Osteoblast (primary cell): Measurements from ENCODE around the gene COL5A3. TPM values are rescaled to one million over a fixed set of nuclear protein-coding genes. Genes with fewer than 3 reads are reported as not detected.
"Not testable (repeated sequence)": the region's sequence is repeated elsewhere in the genome, so short reads cannot be mapped to it uniquely, and the experiment has no call there.

Source experiments
- DNase-seq: peaks from one replicate; pipeline ENCODE4 v3.0.0; 2011; ENCODE audit warnings: low spot score, mixed read lengths; ENCODE audit not compliant: insufficient read length; ENCODE audit errors: missing footprints
- H2AFZ ChIP-seq: 2 replicates; pipeline ENCODE4 v1.6.0; 2011; ENCODE audit warnings: mild to moderate bottlenecking, low read length
- H3K27ac ChIP-seq: 2 replicates; pipeline ENCODE4 v1.5.1; 2011; ENCODE audit warnings: mild to moderate bottlenecking, low read depth, low read length, moderate library complexity
- H3K27me3 ChIP-seq: 2 replicates; pipeline ENCODE4 v1.6.0; 2012; ENCODE audit warnings: mild to moderate bottlenecking, control low read depth, inconsistent platforms, low read length, moderate library complexity; ENCODE audit not compliant: insufficient read depth
- H3K36me3 ChIP-seq: 2 replicates; pipeline ENCODE4 v1.5.1; 2011; ENCODE audit warnings: mild to moderate bottlenecking, low read length, control low read depth, moderate library complexity; ENCODE audit not compliant: insufficient read depth
- H3K4me1 ChIP-seq: 2 replicates; pipeline ENCODE4 v1.5.1; 2011; ENCODE audit warnings: mild to moderate bottlenecking, low read length, control low read depth, moderate library complexity; ENCODE audit not compliant: insufficient read depth
- H3K4me2 ChIP-seq: 2 replicates; pipeline ENCODE4 v1.6.0; 2011; ENCODE audit warnings: mild to moderate bottlenecking, low read length; ENCODE audit not compliant: insufficient read depth
- H3K4me3 ChIP-seq: fragments of 200-600 bp; sonication (generic); 3 replicates; pipeline ENCODE4 v1.5.1; 2012; ENCODE audit warnings: mild to moderate bottlenecking, low read length, inconsistent platforms; ENCODE audit not compliant: insufficient read depth
- H3K79me2 ChIP-seq: 2 replicates; pipeline ENCODE4 v1.6.0; 2012; ENCODE audit warnings: mild to moderate bottlenecking, low read length, control low read depth, inconsistent platforms; ENCODE audit not compliant: insufficient read depth
- H3K9me3 ChIP-seq: 2 replicates; pipeline ENCODE4 v1.5.1; 2011; ENCODE audit warnings: low read depth, low read length, control low read depth
- H4K20me1 ChIP-seq: 2 replicates; pipeline ENCODE4 v1.6.0; 2012; ENCODE audit warnings: mild to moderate bottlenecking, low read length, control low read depth; ENCODE audit not compliant: insufficient read depth
- CTCF ChIP-seq: IDR thresholded peaks from 2 replicates; pipeline ENCODE4 v1.5.1; 2011; ENCODE audit warnings: mild to moderate bottlenecking, low read depth, low read length, moderate library complexity; ENCODE audit errors: extremely low read depth
- total RNA-seq: library from RNA; depleted of rRNA; stranded (reverse); fragments of >200 nt; gene quantifications from 2 replicates; pipeline ENCODE4 v1.2.3, GENCODE V29; 2012

Gene COL5A3
- total RNA-seq, 1 donor = 14.8 TPM

- no peak overlapping the region for H3K4me3 ChIP-seq
- H4K20me1 ChIP-seq = no peaks in the 10 kb centered on the region
- no peak overlapping the region for H3K4me2 ChIP-seq
- H3K79me2 ChIP-seq = no peaks in the 10 kb centered on the region
- H3K4me1 ChIP-seq = peaks cover 10% of the 10 kb centered on the region
- TF ChIP-seq CTCF = peak; percentile 90
- H2AFZ ChIP-seq = no peak overlapping the region
- no peaks in the 10 kb centered on the region for H3K9me3 ChIP-seq
- H3K36me3 ChIP-seq = no peaks in the 10 kb centered on the region
- peak overlapping the region; percentile 70 for H3K27ac ChIP-seq
- H3K27me3 ChIP-seq = peaks cover 42% of the 10 kb centered on the region
- DNase-seq = peak; percentile 98
These were observed 76.0 kb downstream of the COL5A3 start for GRCh38 chr19:9934132-9934950.

GRCh38 chr19:9932835-9933234, 77.5 kb downstream of the COL5A3 start:
- H3K4me2 ChIP-seq = no peak overlapping the region
- peak; percentile 57 for DNase-seq
- no peaks in the 10 kb centered on the region for H3K36me3 ChIP-seq

GRCh38 chr19:9931629-9932028, 78.7 kb downstream of the COL5A3 start:
- TF ChIP-seq CTCF = no peak
- no peak overlapping the region for H3K4me2 ChIP-seq
- no peak overlapping the region for H3K27ac ChIP-seq
- H3K4me3 ChIP-seq = no peak overlapping the region
- peaks cover 10% of the 10 kb centered on the region for H3K4me1 ChIP-seq
- peaks cover 30% of the 10 kb centered on the region for H3K27me3 ChIP-seq
- no peaks in the 10 kb centered on the region for H3K9me3 ChIP-seq
- H4K20me1 ChIP-seq = no peaks in the 10 kb centered on the region
- no peaks in the 10 kb centered on the region for H3K36me3 ChIP-seq
- H3K79me2 ChIP-seq = no peaks in the 10 kb centered on the region
- no peak for DNase-seq
- H2AFZ ChIP-seq = no peak overlapping the region

More at GRCh38 chr19:9932835-9933234, 77.5 kb downstream of the COL5A3 start:
- H2AFZ ChIP-seq = no peak overlapping the region
- no peak overlapping the region for H3K27ac ChIP-seq
- no peak for TF ChIP-seq CTCF
- peaks cover 10% of the 10 kb centered on the region for H3K4me1 ChIP-seq
- no peak overlapping the region for H3K4me3 ChIP-seq
- H4K20me1 ChIP-seq = no peaks in the 10 kb centered on the region
- H3K9me3 ChIP-seq = no peaks in the 10 kb centered on the region
- H3K27me3 ChIP-seq = peaks cover 35% of the 10 kb centered on the region
- H3K79me2 ChIP-seq = no peaks in the 10 kb centered on the region

GRCh38 chr19:9923440-9923839, 86.9 kb downstream of the COL5A3 start:
- H3K9me3 ChIP-seq = no peaks in the 10 kb centered on the region
- TF ChIP-seq CTCF = no peak

GRCh38 chr19:9922782-9923379, 87.4 kb downstream of the COL5A3 start:
- not testable (repeated sequence) for H3K4me3 ChIP-seq, H2AFZ ChIP-seq, H3K9me3 ChIP-seq, H3K36me3 ChIP-seq, H3K4me1 ChIP-seq, H4K20me1 ChIP-seq, H3K79me2 ChIP-seq, DNase-seq, H3K27me3 ChIP-seq, H3K27ac ChIP-seq, H3K4me2 ChIP-seq

More at GRCh38 chr19:9923440-9923839, 86.9 kb downstream of the COL5A3 start:
- no peak for DNase-seq
- Histone ChIP-seq H3K4me2 (no peak overlapping the region), H4K20me1 (no peaks in the 10 kb centered on the region), H3K4me3 (no peak overlapping the region), H3K4me1 (no peaks in the 10 kb centered on the region), H3K27ac (no peak overlapping the region), H3K36me3 (no peaks in the 10 kb centered on the region), H3K79me2 (no peaks in the 10 kb centered on the region), H3K27me3 (no peaks in the 10 kb centered on the region), H2AFZ (no peak overlapping the region)
